Prostate gland (tissue), 2 donors: ENCODE measurements around the gene GPR32.
"Not testable (repeated sequence)": the region's sequence is repeated elsewhere in the genome, so short reads cannot be mapped to it uniquely, and the experiment has no call there.

Source experiments
- CTCF ChIP-seq, 4 experiments: fragments of 200-600 bp in 2 of 4; fragments of 450-650 bp in 2 of 4; sonication (generic) in 2 of 4; IDR thresholded peaks; 1 replicate in 3 of 4; 2 replicates in 1 of 4; pipeline ENCODE4 v1.5.1; 2016 to 2019; ENCODE audit warnings: antibody characterized with exemption in 4 of 4, mild to moderate bottlenecking in 2 of 4, moderate library complexity in 2 of 4
- POLR2AphosphoS5 ChIP-seq: sonication (generic); formaldehyde crosslinking; IDR thresholded peaks from one replicate; pipeline ENCODE4 v1.6.1; 2017; ENCODE audit warnings: antibody characterized with exemption

DNA sequence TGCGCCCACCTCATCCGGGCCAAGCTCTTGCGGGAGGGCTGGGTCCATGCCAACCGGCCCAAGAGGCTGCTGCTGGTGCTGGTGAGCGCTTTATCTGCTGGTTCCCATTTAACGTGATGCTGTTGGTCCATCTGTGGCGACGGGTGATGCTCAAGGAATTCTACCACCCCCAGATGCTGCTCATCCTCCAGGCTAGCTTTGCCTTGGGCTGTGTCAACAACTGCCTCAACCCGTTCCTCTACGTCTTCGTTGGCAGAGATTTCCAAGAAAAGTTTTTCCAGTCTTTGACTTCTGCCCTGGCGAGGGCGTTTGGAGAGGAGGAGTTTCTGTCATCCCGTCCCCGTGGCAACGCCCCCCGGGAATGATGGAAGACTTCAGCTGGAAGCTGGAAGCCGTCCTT is 11.2 kb upstream of the GPR32 start:
- TF ChIP-seq POLR2AphosphoS5; CTCF (IDR thresholded peaks at IDR 0.05): not testable (repeated sequence)
